KBM-7 (cell line): ENCODE measurements around the gene RGS6.

Experiments used
- DNase-seq: peaks from one replicate; pipeline ENCODE4 v3.0.0-alpha.2; 2015
- in situ Hi-C: fragments of 300-500 bp; cut with MboI; formaldehyde crosslinking; loops from 2 replicates; pipeline ENCODE4 v1.14.3; 2020; ENCODE audit warnings: low sequenced_read_pairs, low pct_unique_long_range_greater_than_20kb, mixed read lengths

Gene RGS6

GRCh38 chr14:72521968-72522741 lies 589.9 kb downstream of the RGS6 start:
- in situ Hi-C loops, result loop anchor here (25.0 kb wide), 1 partner anchor 365 kb away; the partner anchor contains the start of gene DPF3
- DNase-seq, result no peak

- in situ Hi-C loops, result loop anchor here (25.0 kb wide), 1 partner anchor 364 kb away; the partner anchor contains the start of gene DPF3
- DNase-seq, result no peak
These were observed 590.6 kb downstream of the RGS6 start for GRCh38 chr14:72522847-72523246.

- no peak for DNase-seq
- in situ Hi-C loops, result loop anchor here (25.0 kb wide), 1 partner anchor 364 kb away; the partner anchor contains the start of gene DPF3
These were observed 591.4 kb downstream of the RGS6 start for GRCh38 chr14:72523424-72524294.

- in situ Hi-C loops, result loop anchor here (25.0 kb wide), 1 partner anchor 363 kb away; the partner anchor contains the start of gene DPF3
- DNase-seq, result no peak
These were observed 592.0 kb downstream of the RGS6 start for GRCh38 chr14:72524295-72524629.

GRCh38 chr14:72525087-72525915 lies 593.1 kb downstream of the RGS6 start:
- in situ Hi-C loops, result no loop called here
- DNase-seq, result no peak

GRCh38 chr14:72527591-72527990 lies 595.4 kb downstream of the RGS6 start:
- in situ Hi-C loops, result no loop called here
- no peak for DNase-seq

GRCh38 chr14:72528059-72528862 lies 596.0 kb downstream of the RGS6 start:
- DNase-seq, result no peak
- in situ Hi-C loops, result no loop called here

- in situ Hi-C loops, result no loop called here
- no peak for DNase-seq
These were observed 596.6 kb downstream of the RGS6 start for GRCh38 chr14:72528863-72529175.

GRCh38 chr14:72532686-72533454 lies 600.6 kb downstream of the RGS6 start:
- in situ Hi-C loops, result no loop called here
- no peak for DNase-seq

GRCh38 chr14:72535485-72535884 lies 603.3 kb downstream of the RGS6 start:
- in situ Hi-C loops, result no loop called here
- peak; percentile 85 for DNase-seq

GRCh38 chr14:72538387-72538786 lies 606.2 kb downstream of the RGS6 start:
- DNase-seq, result no peak
- in situ Hi-C loops, result no loop called here

- no peak for DNase-seq
- in situ Hi-C loops, result no loop called here
These were observed 607.6 kb downstream of the RGS6 start for GRCh38 chr14:72539661-72540315.

GRCh38 chr14:72540836-72541235 lies 608.6 kb downstream of the RGS6 start:
- in situ Hi-C loops, result no loop called here
- no peak for DNase-seq

- no peak for DNase-seq
- in situ Hi-C loops, result no loop called here
These were observed 609.3 kb downstream of the RGS6 start for GRCh38 chr14:72541546-72541945.

- in situ Hi-C loops, result no loop called here
- no peak for DNase-seq
These were observed 611.1 kb downstream of the RGS6 start for GRCh38 chr14:72543341-72543740.

- in situ Hi-C loops, result no loop called here
- DNase-seq, result no peak
These were observed 612.6 kb downstream of the RGS6 start for GRCh38 chr14:72544615-72545387.
